GM12865 (cell line): ENCODE results near the gene GSN.

Source experiments
- DNase-seq: peaks from one replicate; pipeline ENCODE4 v3.0.0; 2010; ENCODE audit warnings: low read depth
- H3K4me3 ChIP-seq: 2 replicates; pipeline ENCODE4 v1.5.1; 2011; ENCODE audit warnings: mild to moderate bottlenecking, low read depth, low read length, control low read depth
- TF ChIP-seq, protein P1 (sequence below): IDR thresholded peaks from 2 replicates; pipeline ENCODE4 v1.5.1; 2011; ENCODE audit warnings: low read length, control low read depth, low read depth, inconsistent platforms; ENCODE audit not compliant: insufficient read depth; ENCODE audit errors: missing control alignments

GSN gene

DNA sequence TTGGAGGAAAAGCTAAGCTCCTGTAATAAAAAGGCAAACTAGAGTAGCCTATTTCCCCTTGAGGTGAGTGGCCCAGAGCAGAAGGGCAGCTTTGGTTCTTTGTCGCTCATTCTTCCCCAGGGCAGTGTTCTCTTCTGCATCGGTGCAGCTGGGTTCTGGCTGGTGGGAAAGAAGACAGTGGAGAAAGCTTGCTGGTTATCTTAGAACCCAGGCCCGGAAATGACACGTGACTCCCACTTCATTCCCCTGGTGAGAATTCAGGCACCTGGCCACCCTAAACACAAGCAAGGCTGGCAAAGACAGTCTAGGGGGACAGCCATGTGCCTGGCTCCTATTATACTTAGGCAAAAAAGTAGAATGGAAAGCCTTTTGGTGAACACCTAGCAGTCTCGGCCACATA is 32.5 kb upstream of the GSN start:
- no peak overlapping the region for H3K4me3 ChIP-seq
- TF ChIP-seq, protein P1, sequence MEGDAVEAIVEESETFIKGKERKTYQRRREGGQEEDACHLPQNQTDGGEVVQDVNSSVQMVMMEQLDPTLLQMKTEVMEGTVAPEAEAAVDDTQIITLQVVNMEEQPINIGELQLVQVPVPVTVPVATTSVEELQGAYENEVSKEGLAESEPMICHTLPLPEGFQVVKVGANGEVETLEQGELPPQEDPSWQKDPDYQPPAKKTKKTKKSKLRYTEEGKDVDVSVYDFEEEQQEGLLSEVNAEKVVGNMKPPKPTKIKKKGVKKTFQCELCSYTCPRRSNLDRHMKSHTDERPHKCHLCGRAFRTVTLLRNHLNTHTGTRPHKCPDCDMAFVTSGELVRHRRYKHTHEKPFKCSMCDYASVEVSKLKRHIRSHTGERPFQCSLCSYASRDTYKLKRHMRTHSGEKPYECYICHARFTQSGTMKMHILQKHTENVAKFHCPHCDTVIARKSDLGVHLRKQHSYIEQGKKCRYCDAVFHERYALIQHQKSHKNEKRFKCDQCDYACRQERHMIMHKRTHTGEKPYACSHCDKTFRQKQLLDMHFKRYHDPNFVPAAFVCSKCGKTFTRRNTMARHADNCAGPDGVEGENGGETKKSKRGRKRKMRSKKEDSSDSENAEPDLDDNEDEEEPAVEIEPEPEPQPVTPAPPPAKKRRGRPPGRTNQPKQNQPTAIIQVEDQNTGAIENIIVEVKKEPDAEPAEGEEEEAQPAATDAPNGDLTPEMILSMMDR, result no peak
- DNase-seq, result no peak

DNA sequence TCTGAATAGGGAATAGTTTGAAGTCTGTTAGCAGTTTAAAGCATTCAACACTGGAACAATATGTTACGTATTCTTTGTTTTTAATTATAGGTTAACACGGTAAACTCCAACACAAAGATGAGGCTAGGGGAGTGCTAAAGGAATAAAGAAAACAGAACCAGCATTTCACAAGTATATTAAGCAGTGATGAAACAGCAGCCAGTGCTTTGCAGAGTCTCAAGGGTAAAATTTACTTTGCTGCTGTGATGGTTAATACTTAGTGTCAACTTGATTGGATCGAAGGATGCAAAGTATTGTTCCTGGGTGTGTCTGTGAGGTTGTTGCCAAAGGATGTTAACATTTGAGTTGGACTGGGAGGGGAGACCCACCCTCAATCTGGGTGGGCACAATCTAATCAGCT is 30.0 kb upstream of the GSN start:
- H3K4me3 ChIP-seq, result no peak overlapping the region
- TF ChIP-seq, protein P1, result no peak
- no peak for DNase-seq

DNA sequence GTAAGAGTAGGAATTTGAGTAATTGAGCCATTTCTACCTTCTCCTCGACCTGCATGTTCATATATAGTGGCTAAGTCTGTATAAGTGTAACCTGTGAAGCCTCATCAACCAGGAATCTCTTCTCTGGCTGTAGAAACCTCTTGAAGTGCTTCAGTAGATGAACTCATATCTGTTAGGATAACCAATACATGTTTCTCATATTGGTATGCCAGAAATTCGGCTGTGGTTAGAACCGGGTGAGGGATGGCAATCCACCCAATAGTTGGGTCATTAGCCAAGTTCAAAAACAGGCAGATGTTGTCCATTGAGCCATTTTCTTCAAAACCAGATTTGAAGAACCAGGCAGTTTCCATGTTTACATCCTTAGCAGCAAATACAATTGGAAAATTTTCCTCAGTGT is 28.9 kb upstream of the GSN start:
- TF ChIP-seq, protein P1, result no peak
- no peak for DNase-seq
- H3K4me3 ChIP-seq, result no peak overlapping the region

DNA sequence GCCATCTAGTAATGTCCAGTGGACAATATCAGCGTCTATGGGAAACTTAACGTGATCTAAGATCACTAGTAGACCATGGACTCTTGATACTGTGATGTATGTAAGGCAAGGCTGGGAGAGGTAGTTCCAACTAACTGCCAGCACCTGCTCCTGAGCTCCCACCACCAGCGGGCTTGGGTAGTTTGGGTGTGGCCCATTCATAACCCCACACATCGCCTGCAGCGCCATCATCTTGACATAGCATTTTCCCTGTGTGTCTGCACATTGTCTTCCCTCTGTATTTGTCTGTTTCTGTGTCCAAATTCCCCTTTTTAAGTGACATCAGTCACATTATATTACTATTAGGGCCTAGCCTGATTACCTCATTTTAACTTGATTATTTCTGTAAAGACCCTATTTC is 28.1 kb upstream of the GSN start:
- no peak for DNase-seq
- no peak overlapping the region for H3K4me3 ChIP-seq

DNA sequence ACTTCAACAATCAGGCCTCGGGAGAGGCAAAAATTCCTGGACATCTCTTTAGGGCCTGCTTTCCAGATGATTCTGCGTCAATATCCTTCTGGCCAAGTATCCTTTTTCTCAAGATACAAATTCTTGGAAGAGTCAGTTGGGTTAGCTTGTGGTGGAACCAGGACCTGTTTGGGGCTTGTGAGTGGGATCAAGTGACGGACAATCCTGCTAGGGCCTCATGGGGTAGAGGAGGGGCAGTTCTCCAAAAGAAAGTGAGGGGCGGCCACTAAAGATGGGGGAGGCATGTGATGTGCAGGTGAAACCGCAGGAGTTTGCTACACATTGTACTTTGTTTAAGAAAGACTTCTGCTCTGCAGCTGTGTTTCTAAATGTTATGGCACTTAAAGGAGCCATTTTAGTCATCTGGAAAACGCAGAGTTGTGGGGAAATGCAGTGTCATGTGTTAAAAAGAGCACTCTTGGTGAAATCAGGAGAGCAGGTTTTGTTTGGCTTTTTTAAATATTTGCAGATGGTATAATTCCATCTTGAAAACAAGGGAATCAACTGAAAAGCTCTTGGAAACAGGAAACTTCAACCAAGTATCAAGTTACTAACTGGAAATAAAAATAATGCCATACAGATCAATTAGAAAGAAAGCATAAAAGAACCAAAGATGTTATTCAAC is 27.4 kb upstream of the GSN start:
- DNase-seq, result no peak
- H3K4me3 ChIP-seq, result no peak overlapping the region
- TF ChIP-seq, protein P1, result no peak

More for the DNA sequence above, 28.1 kb upstream of the GSN start:
- TF ChIP-seq, protein P1, result no peak

DNA sequence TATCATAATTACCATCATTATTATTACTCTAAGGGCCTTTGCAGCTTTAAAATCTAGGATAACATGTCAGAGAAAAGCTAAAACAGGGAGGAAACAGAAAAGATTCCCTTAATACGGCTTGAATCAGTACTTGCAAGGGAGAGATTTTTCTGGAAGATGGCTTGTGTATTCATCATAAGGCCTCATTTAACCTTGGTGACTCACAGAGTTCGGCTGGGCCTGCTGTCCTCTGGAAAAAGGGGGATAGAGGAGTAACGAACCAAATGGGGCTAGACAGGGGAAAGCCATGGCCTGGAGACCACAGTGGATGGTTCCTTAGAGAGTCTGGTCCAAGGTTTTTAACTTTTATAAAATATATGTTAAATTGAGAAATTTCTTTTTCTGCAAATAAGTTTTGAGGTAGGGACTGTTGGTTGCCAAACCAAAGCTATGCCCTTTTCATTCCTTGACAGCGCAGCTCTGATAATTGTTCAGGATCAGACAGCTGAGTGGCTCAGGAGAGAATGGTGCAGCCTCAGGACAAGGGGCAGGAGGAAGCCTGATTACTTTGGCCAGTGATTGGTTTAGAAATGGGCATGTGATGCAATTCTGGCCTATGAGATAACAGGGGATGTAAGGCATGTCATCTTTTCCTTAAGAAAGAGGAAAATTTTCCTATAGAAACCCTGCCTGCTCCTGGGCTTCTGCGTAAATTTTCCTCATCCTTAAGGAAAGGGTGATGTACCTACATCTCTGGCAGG is 25.6 kb upstream of the GSN start:
- no peak for DNase-seq
- TF ChIP-seq, protein P1, result no peak
- H3K4me3 ChIP-seq, result no peak overlapping the region

DNA sequence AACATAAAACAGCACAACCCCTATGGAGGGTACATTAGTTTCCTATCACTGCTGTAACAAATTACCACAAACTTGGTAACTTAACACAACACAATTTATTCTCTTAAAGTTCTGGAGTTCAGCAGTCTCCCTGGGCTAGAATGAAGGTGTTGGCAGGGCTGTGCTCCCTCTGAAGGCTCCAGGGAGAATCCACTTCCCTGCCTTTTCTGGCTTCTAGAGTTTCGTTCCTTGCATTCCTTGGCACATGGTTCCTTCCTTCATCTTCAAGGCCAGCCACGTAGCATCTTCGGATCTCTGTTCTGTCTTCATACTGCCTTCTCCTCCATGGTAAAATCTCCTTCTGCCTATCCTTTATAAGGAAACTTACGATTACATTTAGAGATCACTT is 25.0 kb upstream of the GSN start:
- TF ChIP-seq, protein P1, result no peak
- no peak for DNase-seq
- H3K4me3 ChIP-seq, result no peak overlapping the region
